ENCODE measurements around the gene ARL6IP5. TPM values are rescaled to one million over a fixed set of nuclear protein-coding genes. Genes with fewer than 3 reads are reported as not detected.

ARL6IP5 gene
- total and polyA plus RNA-seq, 8 donors = 74.0 to 184 (median 102) TPM

GRCh38 chr3:69137005-69137404, 52.3 kb downstream of the ARL6IP5 start:
- no peaks in the 10 kb centered on the region for H3K27me3 ChIP-seq
- no peak for ATAC-seq

GRCh38 chr3:69137412-69137811, 52.7 kb downstream of the ARL6IP5 start:
- Histone ChIP-seq H3K36me3 (no peaks in the 10 kb centered on the region), H3K4me1 (no peaks in the 10 kb centered on the region), H3K4me3 (no peak overlapping the region), H3K27ac (no peak overlapping the region), H3K9me3 (no peaks in the 10 kb centered on the region), H3K27me3 (no peaks in the 10 kb centered on the region)
- ATAC-seq = no peak
- TF ChIP-seq CTCF (IDR thresholded peaks at IDR 0.05) = no peak
- intact Hi-C loops (cut with DNase I) = no loop called here
- no peak for DNase-seq

More at GRCh38 chr3:69137005-69137404, 52.3 kb downstream of the ARL6IP5 start:
- no peaks in the 10 kb centered on the region for H3K9me3 ChIP-seq
- H3K27ac ChIP-seq = no peak overlapping the region
- TF ChIP-seq CTCF (IDR thresholded peaks at IDR 0.05) = no peak
- DNase-seq = no peak
- intact Hi-C loops (cut with DNase I) = no loop called here
- H3K4me1 ChIP-seq = no peaks in the 10 kb centered on the region
- no peaks in the 10 kb centered on the region for H3K36me3 ChIP-seq
- no peak overlapping the region for H3K4me3 ChIP-seq

- DNase-seq (no peak), ATAC-seq (no peak)
- no peak for TF ChIP-seq CTCF (IDR thresholded peaks at IDR 0.05)
- Histone ChIP-seq H3K36me3 (no peaks in the 10 kb centered on the region), H3K27ac (no peak overlapping the region), H3K4me1 (no peaks in the 10 kb centered on the region), H3K9me3 (no peaks in the 10 kb centered on the region), H3K4me3 (no peak overlapping the region), H3K27me3 (no peaks in the 10 kb centered on the region)
- intact Hi-C loops (cut with DNase I) = no loop called here
Observed at GRCh38 chr3:69141313-69141712, 56.6 kb downstream of the ARL6IP5 start.

GRCh38 chr3:69142090-69142489, 57.4 kb downstream of the ARL6IP5 start:
- no peak for ATAC-seq

GRCh38 chr3:69142797-69143454, 58.2 kb downstream of the ARL6IP5 start:
- TF ChIP-seq CTCF (IDR thresholded peaks at IDR 0.05) = no peak
- intact Hi-C loops (cut with DNase I) = no loop called here
- ATAC-seq (no peak), DNase-seq (no peak)
- Histone ChIP-seq H3K9me3 (no peaks in the 10 kb centered on the region), H3K27ac (no peak overlapping the region), H3K4me1 (no peaks in the 10 kb centered on the region), H3K27me3 (no peaks in the 10 kb centered on the region), H3K36me3 (no peaks in the 10 kb centered on the region), H3K4me3 (no peak overlapping the region)

More at GRCh38 chr3:69142090-69142489, 57.4 kb downstream of the ARL6IP5 start:
- DNase-seq = no peak
- intact Hi-C loops (cut with DNase I) = no loop called here
- no peaks in the 10 kb centered on the region for H3K27me3 ChIP-seq
- H3K4me3 ChIP-seq = no peak overlapping the region
- no peaks in the 10 kb centered on the region for H3K36me3 ChIP-seq
- no peak for TF ChIP-seq CTCF (IDR thresholded peaks at IDR 0.05)
- no peak overlapping the region for H3K27ac ChIP-seq
- no peaks in the 10 kb centered on the region for H3K4me1 ChIP-seq
- H3K9me3 ChIP-seq = no peaks in the 10 kb centered on the region
